PC-3 (cell line): ENCODE measurements around the gene DPH1. TPM values are rescaled to one million over a fixed set of nuclear protein-coding genes. Genes with fewer than 3 reads are reported as not detected.

Experiments used
- ATAC-seq: fragments of 200-7000 bp; cut with Tn5 transposase; 2 replicates; pipeline ENCODE4 v1.9.1; 2020; ENCODE audit warnings: mild to moderate bottlenecking, moderate library complexity
- BruUV-seq: library from RNA; stranded (reverse); fragments of 400-500 nt; replicated peaks from 2 replicates; lab custom pipeline; 2021; lab: Mats Ljungman, UMichigan
- CTCF ChIA-PET: fragments of 300-600 bp; sonication (Branson Sonifier 250); formaldehyde crosslinking; loops from one replicate; lab custom pipeline; 2022; ENCODE audit warnings: antibody characterized with exemption; lab: Charles Lee
- POLR2A ChIA-PET: fragments of 300-600 bp; sonication (Branson Sonifier 250); formaldehyde crosslinking; loops from one replicate; lab custom pipeline; 2022; ENCODE audit warnings: antibody characterized with exemption; ENCODE audit not compliant: unreplicated experiment; lab: Charles Lee
- DNase-seq: peaks from one replicate; pipeline ENCODE4 v3.0.0-alpha.2; 2015
- H2AFZ ChIP-seq: fragments of 300-600 bp; sonication (generic); 2 replicates; pipeline ENCODE4 v1.6.0; 2016; ENCODE audit warnings: antibody characterized with exemption, low read length
- H3F3A ChIP-seq: fragments of 300-600 bp; sonication (generic); one replicate; pipeline ENCODE4 v1.6.0; 2017; ENCODE audit warnings: antibody characterized with exemption, low read length, control low read depth, mild to moderate bottlenecking; ENCODE audit not compliant: unreplicated experiment
- H3K27ac ChIP-seq: fragments of 300-600 bp; sonication (generic); 2 replicates; pipeline ENCODE4 v1.5.1; 2016; ENCODE audit warnings: mild to moderate bottlenecking, low read length
- H3K27me3 ChIP-seq: fragments of 300-600 bp; sonication (generic); 2 replicates; pipeline ENCODE4 v1.6.1; 2016; ENCODE audit warnings: low read length, mixed read lengths
- H3K36me3 ChIP-seq: fragments of 300-600 bp; sonication (generic); 2 replicates; pipeline ENCODE4 v1.6.1; 2016; ENCODE audit warnings: low read depth, mixed run types, low read length, mixed read lengths
- H3K4me1 ChIP-seq: fragments of 300-600 bp; sonication (generic); 2 replicates; pipeline ENCODE4 v1.5.1; 2016; ENCODE audit warnings: low read length; ENCODE audit not compliant: insufficient read depth
- H3K4me2 ChIP-seq: fragments of 300-600 bp; sonication (generic); 2 replicates; pipeline ENCODE4 v1.6.0; 2016; ENCODE audit warnings: low read length
- H3K4me3 ChIP-seq: fragments of 300-600 bp; sonication (generic); 2 replicates; pipeline ENCODE4 v1.5.1; 2016; ENCODE audit warnings: mild to moderate bottlenecking, low read length, mixed read lengths
- H3K79me2 ChIP-seq: fragments of 300-600 bp; sonication (generic); 2 replicates; pipeline ENCODE4 v1.6.1; 2017; ENCODE audit warnings: low read length, mixed read lengths
- H3K9ac ChIP-seq: fragments of 300-600 bp; sonication (generic); 2 replicates; pipeline ENCODE4 v1.6.0; 2016; ENCODE audit warnings: mild to moderate bottlenecking, low read length
- H3K9me2 ChIP-seq: fragments of 300-600 bp; sonication (generic); replicated peaks from 2 replicates; pipeline ENCODE4 v1.6.1; 2016; ENCODE audit warnings: mixed run types, low read length, mixed read lengths
- H3K9me3 ChIP-seq: fragments of 300-600 bp; sonication (generic); 2 replicates; pipeline ENCODE4 v1.6.1; 2016; ENCODE audit warnings: low read length, mixed read lengths
- H4K20me1 ChIP-seq: fragments of 300-600 bp; sonication (generic); 2 replicates; pipeline ENCODE4 v1.6.1; 2016; ENCODE audit warnings: low read length, mixed read lengths
- CTCF ChIP-seq: fragments of 300-600 bp; sonication (generic); conservative IDR thresholded peaks from 2 replicates; pipeline ENCODE4 v1.5.1; 2017; ENCODE audit warnings: antibody characterized with exemption, low read depth, mild to moderate bottlenecking, low read length
- EZH2 ChIP-seq: fragments of 300-600 bp; sonication (generic); IDR thresholded peaks from one replicate; pipeline ENCODE4 v1.6.1; 2017; ENCODE audit warnings: antibody characterized with exemption, mild to moderate bottlenecking, low read length; ENCODE audit not compliant: unreplicated experiment
- EZH2phosphoT487 ChIP-seq: fragments of 300-600 bp; sonication (generic); IDR thresholded peaks from 2 replicates; pipeline ENCODE4 v1.6.1; 2018; ENCODE audit warnings: mild to moderate bottlenecking, antibody characterized with exemption, low read length, borderline replicate concordance
- intact Hi-C: fragments of 100-400 bp; cut with micrococcal nuclease; formaldehyde crosslinking; loops from 2 replicates; pipeline ENCODE4 v1.9.0; 2023
- total RNA-seq: library from RNA; depleted of rRNA; stranded (reverse); fragments of >200 nt; gene quantifications from 2 replicates; pipeline ENCODE4 v1.2.3, GENCODE V29; 2014

The DPH1 gene
- total RNA-seq, 1 experiment from 2014 or later: 47.9 TPM

- intact Hi-C loops: no loop called here
- CTCF ChIA-PET: no interaction called here
These were observed 40.5 kb downstream of the DPH1 start for GRCh38 chr17:2070241-2071023.

GRCh38 chr17:2071024-2071385 is 41.1 kb downstream of the DPH1 start:
- Histone ChIP-seq H4K20me1 (no peaks in the 10 kb centered on the region), H3K27ac (0 out of 2 replicates have a peak overlapping the region, but pooled peaks have one; percentile 11), H3K27me3 (no peaks in the 10 kb centered on the region), H3K4me2 (no peak overlapping the region), H3F3A (no peaks in the 10 kb centered on the region), H3K36me3 (no peaks in the 10 kb centered on the region), H3K4me1 (peaks cover 37% of the 10 kb centered on the region), H3K9me3 (no peaks in the 10 kb centered on the region), H3K79me2 (no peaks in the 10 kb centered on the region), H3K4me3 (no peak overlapping the region), H3K9me2 (no peaks in the 10 kb centered on the region), H3K9ac (no peak overlapping the region), H2AFZ (no peak overlapping the region)
- POLR2A ChIA-PET: no interaction called here
- intact Hi-C loops: no loop called here
- TF ChIP-seq EZH2phosphoT487 (no peak), EZH2 (no peak), CTCF (no peak)
- ATAC-seq: no peak
- CTCF ChIA-PET: no interaction called here
- DNase-seq: no peak
- no TSS peak for BruUV-seq

More at GRCh38 chr17:2070241-2071023, 40.5 kb downstream of the DPH1 start:
- no peak for TF ChIP-seq EZH2phosphoT487
- TF ChIP-seq EZH2: no peak
- TF ChIP-seq CTCF: no peak; the same call in 1 of the 2 replicates
- H3F3A ChIP-seq: no peaks in the 10 kb centered on the region
- H4K20me1 ChIP-seq: no peaks in the 10 kb centered on the region
- no peak overlapping the region for H2AFZ ChIP-seq
- ATAC-seq: no peak
- H3K27ac ChIP-seq: 0 out of 2 replicates have a peak overlapping the region, but pooled peaks have one; percentile 11
- no peaks in the 10 kb centered on the region for H3K27me3 ChIP-seq
- no peak overlapping the region for H3K4me3 ChIP-seq
- POLR2A ChIA-PET: no interaction called here
- H3K4me2 ChIP-seq: no peak overlapping the region
- peaks cover 31% of the 10 kb centered on the region for H3K4me1 ChIP-seq
- no peaks in the 10 kb centered on the region for H3K9me3 ChIP-seq
- H3K9me2 ChIP-seq: no peaks in the 10 kb centered on the region
- H3K9ac ChIP-seq: no peak overlapping the region
- H3K36me3 ChIP-seq: no peaks in the 10 kb centered on the region
- no TSS peak for BruUV-seq
- no peak for DNase-seq
- H3K79me2 ChIP-seq: no peaks in the 10 kb centered on the region
